Measurements from ENCODE around the gene FHL1.

FHL1 gene

GRCh38 chrX:136201601-136202000 lies 54.3 kb downstream of the FHL1 start:
- no peak for TF ChIP-seq CTCF (conservative IDR thresholded peaks at IDR 0.05)
- TF ChIP-seq ZFX (IDR thresholded peaks at IDR 0.05) = no peak
- no peak overlapping the region for H3K27ac ChIP-seq

GRCh38 chrX:136202889-136203288 lies 55.6 kb downstream of the FHL1 start:
- no peak overlapping the region for H3K27ac ChIP-seq

GRCh38 chrX:136203438-136203837 lies 56.1 kb downstream of the FHL1 start:
- no peak overlapping the region for H3K27ac ChIP-seq
- TF ChIP-seq ZFX (IDR thresholded peaks at IDR 0.05) (no peak), CTCF (conservative IDR thresholded peaks at IDR 0.05) (no peak)

More at GRCh38 chrX:136202889-136203288, 55.6 kb downstream of the FHL1 start:
- no peak for TF ChIP-seq CTCF (conservative IDR thresholded peaks at IDR 0.05)
- no peak for TF ChIP-seq ZFX (IDR thresholded peaks at IDR 0.05)

GRCh38 chrX:136203951-136204350 lies 56.6 kb downstream of the FHL1 start:
- TF ChIP-seq ZFX (IDR thresholded peaks at IDR 0.05) (no peak), CTCF (conservative IDR thresholded peaks at IDR 0.05) (no peak)
- H3K27ac ChIP-seq = no peak overlapping the region

- no peak for TF ChIP-seq ZFX (IDR thresholded peaks at IDR 0.05)
- TF ChIP-seq CTCF (conservative IDR thresholded peaks at IDR 0.05) = no peak
- H3K27ac ChIP-seq = no peak overlapping the region
These were observed 57.2 kb downstream of the FHL1 start for GRCh38 chrX:136204571-136204970.

GRCh38 chrX:136205882-136206380 lies 58.6 kb downstream of the FHL1 start:
- H3K27ac ChIP-seq = no peak overlapping the region
- no peak for TF ChIP-seq CTCF (conservative IDR thresholded peaks at IDR 0.05)
- TF ChIP-seq ZFX (IDR thresholded peaks at IDR 0.05) = no peak

- TF ChIP-seq CTCF (conservative IDR thresholded peaks at IDR 0.05) (no peak), ZFX (IDR thresholded peaks at IDR 0.05) (no peak)
- no peak overlapping the region for H3K27ac ChIP-seq
These were observed 59.6 kb downstream of the FHL1 start for GRCh38 chrX:136206916-136207315.
